OCI-LY1 (cell line): ENCODE data around the gene BMF.

Source experiments
- EZH2 ChIP-seq: fragments of 200-600 bp; sonication (generic), shearing (Covaris generic); IDR thresholded peaks from 2 replicates; pipeline ENCODE4 v1.8.0; 2017; ENCODE audit warnings: borderline replicate concordance, mixed run types, mild to moderate bottlenecking, antibody characterized with exemption, low read length, moderate library complexity, mixed read lengths
- TF ChIP-seq, protein P1 (sequence below): fragments of 200-600 bp; sonication (generic), shearing (Covaris generic); IDR thresholded peaks from 2 replicates; pipeline ENCODE4 v1.5.1; 2017; ENCODE audit warnings: mild to moderate bottlenecking, antibody characterized with exemption, low read length, moderate library complexity, mixed read lengths

DNA sequence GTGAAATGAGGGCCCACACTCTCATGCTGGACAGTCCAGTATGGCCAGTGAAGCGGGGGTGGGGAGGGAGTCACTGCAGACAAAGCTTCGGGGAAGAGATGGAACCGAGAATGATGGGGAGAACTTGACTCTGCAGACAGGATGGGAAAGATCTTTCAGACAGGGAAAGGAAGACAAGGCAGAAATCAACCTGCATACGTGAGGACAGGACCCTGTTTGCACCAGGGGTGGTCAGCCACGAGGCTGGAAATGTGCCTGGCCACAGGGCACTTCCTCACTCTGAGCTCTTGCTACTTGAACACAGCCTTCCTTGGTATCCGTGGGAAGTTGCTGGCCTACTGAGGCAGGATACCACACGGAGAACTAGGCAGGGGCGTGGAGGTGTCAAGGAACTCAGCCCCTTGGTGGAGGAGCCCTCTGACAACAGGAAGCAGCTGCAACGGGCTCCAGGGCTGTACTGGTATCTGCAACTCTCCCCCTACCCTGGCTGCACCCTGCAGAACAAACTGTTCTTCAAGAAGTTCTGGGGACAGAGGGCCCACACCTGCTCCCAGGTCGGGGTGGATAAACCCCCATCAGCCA, 60.4 kb downstream of the BMF start:
- TF ChIP-seq, protein P1, sequence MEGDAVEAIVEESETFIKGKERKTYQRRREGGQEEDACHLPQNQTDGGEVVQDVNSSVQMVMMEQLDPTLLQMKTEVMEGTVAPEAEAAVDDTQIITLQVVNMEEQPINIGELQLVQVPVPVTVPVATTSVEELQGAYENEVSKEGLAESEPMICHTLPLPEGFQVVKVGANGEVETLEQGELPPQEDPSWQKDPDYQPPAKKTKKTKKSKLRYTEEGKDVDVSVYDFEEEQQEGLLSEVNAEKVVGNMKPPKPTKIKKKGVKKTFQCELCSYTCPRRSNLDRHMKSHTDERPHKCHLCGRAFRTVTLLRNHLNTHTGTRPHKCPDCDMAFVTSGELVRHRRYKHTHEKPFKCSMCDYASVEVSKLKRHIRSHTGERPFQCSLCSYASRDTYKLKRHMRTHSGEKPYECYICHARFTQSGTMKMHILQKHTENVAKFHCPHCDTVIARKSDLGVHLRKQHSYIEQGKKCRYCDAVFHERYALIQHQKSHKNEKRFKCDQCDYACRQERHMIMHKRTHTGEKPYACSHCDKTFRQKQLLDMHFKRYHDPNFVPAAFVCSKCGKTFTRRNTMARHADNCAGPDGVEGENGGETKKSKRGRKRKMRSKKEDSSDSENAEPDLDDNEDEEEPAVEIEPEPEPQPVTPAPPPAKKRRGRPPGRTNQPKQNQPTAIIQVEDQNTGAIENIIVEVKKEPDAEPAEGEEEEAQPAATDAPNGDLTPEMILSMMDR = no peak
- no peak for TF ChIP-seq EZH2
